ENCODE results near the gene RPL11.

- TF ChIP-seq PATZ1 (CRISPR knock-in tag; IDR thresholded peaks at IDR 0.05; ENCODE audit: borderline replicate concordance) = no peak
- TF ChIP-seq POU6F1 (CRISPR knock-in tag; IDR thresholded peaks at IDR 0.05; ENCODE audit: borderline replicate concordance, low read depth) = no peak
- TF ChIP-seq SNAI2 (CRISPR knock-in tag; IDR thresholded peaks at IDR 0.05) = no peak
- no peak for TF ChIP-seq RARB (CRISPR knock-in tag; IDR thresholded peaks at IDR 0.05)
- TF ChIP-seq ZNF8 (CRISPR knock-in tag; IDR thresholded peaks at IDR 0.05) = no peak
- TF ChIP-seq CSRNP3 (CRISPR knock-in tag; IDR thresholded peaks at IDR 0.05) = no peak
- no peak for TF ChIP-seq TOX (CRISPR knock-in tag; IDR thresholded peaks at IDR 0.05; ENCODE audit: borderline replicate concordance)
- TF ChIP-seq GLIS3 (CRISPR knock-in tag; IDR thresholded peaks at IDR 0.05) = no peak
- TF ChIP-seq ZNF70 (CRISPR knock-in tag; IDR thresholded peaks at IDR 0.05) = no peak
- no peak for TF ChIP-seq CSDC2 (CRISPR knock-in tag; IDR thresholded peaks at IDR 0.05)
- TF ChIP-seq TSHZ2 (CRISPR knock-in tag; IDR thresholded peaks at IDR 0.05) = no peak
Measured at GRCh38 chr1:23693599-23693998, 2.0 kb downstream of the RPL11 start.
